GM13977 (cell line): ENCODE data around the gene MEIOC.

ENCODE experiments used
- DNase-seq: peaks from one replicate; pipeline ENCODE4 v3.0.0; 2012; ENCODE audit warnings: low spot score
- in situ Hi-C: fragments of 300-500 bp; cut with MboI; formaldehyde crosslinking; loops from one replicate; pipeline ENCODE4 v1.12.0; 2022; ENCODE audit warnings: low sequenced_read_pairs, low pct_unique_long_range_greater_than_20kb, mixed read lengths, inconsistent platforms; ENCODE audit not compliant: unreplicated experiment
- TF ChIP-seq, protein P1 (sequence below): IDR thresholded peaks from 2 replicates; pipeline ENCODE4 v1.5.1; 2012; ENCODE audit warnings: mild to moderate bottlenecking, control low read depth; ENCODE audit not compliant: insufficient read depth; ENCODE audit errors: extremely low read depth, missing control alignments

Gene MEIOC

DNA sequence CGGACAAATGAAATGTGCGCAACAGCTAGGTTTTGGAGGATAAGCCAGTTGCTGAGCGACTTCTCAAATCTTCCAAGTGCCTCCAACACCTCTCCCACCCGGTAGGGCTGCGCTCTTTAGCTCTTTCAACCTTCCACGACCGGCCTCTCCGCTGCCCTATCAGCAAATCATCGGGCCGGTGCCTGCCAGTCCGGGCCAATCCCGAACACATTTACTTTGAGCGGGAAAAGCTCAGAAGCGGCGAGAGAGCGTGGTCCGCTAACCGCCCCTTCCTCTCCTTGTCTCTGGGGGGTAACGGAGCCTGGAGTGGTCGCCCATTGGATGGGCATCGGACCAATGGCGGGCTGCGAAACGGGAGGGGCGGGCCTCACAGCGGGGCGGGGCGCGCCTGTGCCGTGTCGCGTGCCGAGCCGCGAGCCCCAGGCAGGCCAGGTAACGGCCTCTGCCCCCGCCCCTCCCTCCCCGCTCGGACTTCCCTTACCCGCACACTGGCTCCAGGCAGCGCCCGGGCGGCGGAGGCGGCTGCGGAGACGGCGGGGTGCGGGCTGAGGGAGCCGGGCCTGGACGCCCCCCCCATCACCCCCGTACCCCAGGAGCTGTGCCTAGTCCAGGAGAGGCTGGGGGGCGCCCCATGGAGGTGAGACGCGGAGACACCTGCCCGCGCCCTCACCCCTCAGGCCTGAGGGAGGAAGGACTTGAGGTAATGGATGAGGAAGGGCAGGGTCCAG, at the start of gene MEIOC:
TSS of gene MEIOC (plus strand) at position 486 of the 728 bp plus-strand sequence. CDS start at position 632, 146 bp downstream.
- in situ Hi-C loops, result no loop called here
- DNase-seq, result peak; percentile 70
- TF ChIP-seq, protein P1, sequence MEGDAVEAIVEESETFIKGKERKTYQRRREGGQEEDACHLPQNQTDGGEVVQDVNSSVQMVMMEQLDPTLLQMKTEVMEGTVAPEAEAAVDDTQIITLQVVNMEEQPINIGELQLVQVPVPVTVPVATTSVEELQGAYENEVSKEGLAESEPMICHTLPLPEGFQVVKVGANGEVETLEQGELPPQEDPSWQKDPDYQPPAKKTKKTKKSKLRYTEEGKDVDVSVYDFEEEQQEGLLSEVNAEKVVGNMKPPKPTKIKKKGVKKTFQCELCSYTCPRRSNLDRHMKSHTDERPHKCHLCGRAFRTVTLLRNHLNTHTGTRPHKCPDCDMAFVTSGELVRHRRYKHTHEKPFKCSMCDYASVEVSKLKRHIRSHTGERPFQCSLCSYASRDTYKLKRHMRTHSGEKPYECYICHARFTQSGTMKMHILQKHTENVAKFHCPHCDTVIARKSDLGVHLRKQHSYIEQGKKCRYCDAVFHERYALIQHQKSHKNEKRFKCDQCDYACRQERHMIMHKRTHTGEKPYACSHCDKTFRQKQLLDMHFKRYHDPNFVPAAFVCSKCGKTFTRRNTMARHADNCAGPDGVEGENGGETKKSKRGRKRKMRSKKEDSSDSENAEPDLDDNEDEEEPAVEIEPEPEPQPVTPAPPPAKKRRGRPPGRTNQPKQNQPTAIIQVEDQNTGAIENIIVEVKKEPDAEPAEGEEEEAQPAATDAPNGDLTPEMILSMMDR, result no peak

DNA sequence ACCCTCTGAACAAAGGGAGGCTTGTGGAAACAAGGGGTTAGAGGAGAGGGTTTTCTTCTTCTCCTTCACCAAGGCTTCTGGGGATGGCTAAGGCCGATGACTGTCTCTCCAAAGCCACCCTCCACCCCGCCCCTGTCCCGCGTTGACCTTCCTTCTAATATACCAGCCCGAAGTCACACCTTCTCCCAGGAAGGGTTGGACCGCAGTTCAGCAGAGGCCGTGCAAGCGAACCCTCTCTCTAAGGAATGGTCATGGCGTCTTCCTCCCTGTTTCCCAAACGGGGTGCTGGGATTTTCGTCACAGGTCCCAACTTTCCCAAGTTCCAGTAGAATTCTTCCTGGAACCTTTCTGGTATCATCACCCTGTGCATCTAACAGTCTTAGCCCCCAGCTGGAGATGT, 49.6 kb upstream of the MEIOC start:
- TF ChIP-seq, protein P1, result no peak
- in situ Hi-C loops, result no loop called here

DNA sequence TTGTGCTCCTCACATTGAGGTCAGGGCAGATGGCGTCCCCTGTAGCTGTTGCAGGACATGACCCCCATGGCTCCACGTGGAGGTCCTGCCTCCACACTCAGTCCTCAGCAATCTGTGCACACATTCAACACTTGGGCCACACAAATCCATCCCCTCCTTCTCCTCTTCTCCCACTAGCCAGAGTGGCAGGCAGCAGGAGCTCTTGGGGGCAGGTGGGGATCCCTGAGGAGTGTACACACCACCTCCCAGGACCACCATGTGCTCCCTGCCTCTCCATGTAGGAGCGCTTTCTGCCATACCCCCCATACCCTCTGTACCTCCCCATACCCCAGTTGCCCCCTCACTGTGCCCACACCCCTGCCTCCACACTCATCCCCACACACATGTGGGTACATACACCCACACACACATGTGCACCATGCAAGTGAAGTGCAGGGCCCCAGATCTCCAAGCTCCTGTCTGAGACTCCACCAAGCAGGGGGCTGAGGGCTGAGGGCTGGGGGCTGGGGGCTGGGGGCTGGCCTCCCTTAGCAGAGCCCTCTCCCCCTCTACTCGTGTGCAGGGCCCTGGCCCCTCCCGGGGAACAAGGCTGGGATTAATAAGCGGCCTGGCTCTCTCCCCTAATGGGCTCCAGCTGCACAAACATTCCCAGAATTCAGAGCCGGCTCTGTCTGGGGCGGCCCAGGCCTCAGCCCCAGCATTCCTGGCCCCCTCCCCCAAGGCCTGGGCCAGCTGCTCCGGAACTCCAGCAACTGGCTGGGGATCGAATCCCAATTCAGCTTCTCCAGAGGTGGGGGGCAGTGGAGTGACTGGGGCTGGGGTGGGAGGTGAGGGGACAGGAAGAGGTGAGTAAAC, 48.2 kb upstream of the MEIOC start:
- TF ChIP-seq, protein P1, result no peak
- in situ Hi-C loops, result no loop called here
- no peak for DNase-seq

More for the DNA sequence above, 49.6 kb upstream of the MEIOC start:
- no peak for DNase-seq

DNA sequence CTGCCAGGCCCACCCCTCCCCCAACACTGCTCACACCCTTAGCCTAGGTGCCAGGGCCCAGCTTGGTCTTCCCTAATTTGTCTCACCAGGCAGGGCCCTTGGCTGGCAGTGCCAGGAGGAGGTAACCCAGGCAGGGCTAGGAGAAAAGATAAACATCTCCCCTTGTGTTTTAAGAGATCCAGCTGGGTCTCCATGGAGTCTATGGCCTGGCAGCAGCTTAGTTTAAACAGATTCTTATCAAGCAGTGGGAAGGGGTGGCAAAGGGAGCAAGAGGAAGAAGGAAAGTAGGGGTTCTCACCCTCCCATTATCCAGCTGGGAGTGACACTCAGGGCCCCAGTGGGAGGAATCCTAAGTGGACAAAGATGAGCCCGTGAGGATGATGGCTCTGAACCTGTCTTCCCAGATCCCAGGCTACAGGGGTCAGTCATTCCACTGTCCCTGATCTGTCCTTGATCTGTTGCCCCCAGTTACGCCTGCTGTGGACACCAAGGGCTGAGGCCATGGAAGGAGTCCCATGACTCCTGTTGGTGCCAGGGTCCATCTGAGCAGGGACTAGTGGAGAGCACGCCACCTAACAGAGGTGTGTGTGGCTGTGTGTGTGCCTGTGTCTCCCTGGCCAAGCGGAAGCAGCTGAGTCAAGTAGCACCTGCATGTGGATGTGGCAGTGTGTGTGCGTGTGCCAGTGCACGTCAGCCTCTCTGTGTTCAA, 47.4 kb upstream of the MEIOC start:
- in situ Hi-C loops, result no loop called here
- TF ChIP-seq, protein P1, result no peak
- no peak for DNase-seq

DNA sequence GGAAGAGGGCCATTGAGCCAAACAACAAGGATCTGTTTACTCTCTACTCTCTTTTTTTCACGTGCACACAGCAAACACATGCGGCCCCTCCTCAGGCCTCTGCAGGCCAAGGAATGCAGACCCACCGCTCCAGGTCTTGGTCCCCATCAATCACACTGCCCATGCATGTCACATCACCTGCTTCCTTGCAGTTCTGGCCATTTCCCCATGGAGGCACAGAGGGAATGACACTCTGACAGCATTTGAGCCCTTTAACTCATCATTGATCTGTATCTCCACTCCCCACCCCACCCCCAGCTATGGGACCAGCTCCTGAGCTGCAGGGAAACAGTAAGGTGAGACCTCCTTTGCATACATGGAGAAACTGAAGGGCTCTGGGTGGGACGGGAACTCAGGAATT, 45.9 kb upstream of the MEIOC start:
- in situ Hi-C loops, result no loop called here
- TF ChIP-seq, protein P1, result no peak
- no peak for DNase-seq

DNA sequence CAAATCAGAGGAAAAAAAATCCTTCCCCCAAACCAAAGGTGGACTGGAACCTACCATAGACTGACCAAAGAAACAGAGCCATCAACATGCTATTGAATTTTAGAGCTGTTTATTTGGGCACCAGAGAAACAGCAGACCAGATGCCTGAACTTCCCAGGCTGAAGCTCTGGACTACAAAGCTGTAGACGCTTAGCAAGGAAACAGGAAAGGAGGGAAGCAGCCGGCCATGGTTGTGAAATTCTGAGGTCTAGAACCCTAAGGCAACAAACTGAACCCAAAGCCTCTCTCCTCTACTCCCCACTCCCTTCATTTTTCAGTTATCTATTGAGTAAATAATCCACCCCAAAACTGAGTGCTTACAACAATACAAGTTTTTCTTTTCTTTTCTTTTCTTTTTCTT, 45.4 kb upstream of the MEIOC start:
- in situ Hi-C loops, result no loop called here
- DNase-seq, result no peak

More for the DNA sequence above, 45.4 kb upstream of the MEIOC start:
- TF ChIP-seq, protein P1, result no peak
